Measurements from ENCODE around the gene TALDO1. TPM values are rescaled to one million over a fixed set of nuclear protein-coding genes. Genes with fewer than 3 reads are reported as not detected.

TALDO1 gene
- polyA plus RNA-seq, 1 of the 3 experiments (the other 2 are of a cell fraction), result 103 TPM

GRCh38 chr11:777288-778255, 30.3 kb downstream of the TALDO1 start, which contains the start of gene GATD1 (continued):
- TF ChIP-seq SIN3A (IDR thresholded peaks at IDR 0.05; ENCODE audit: borderline replicate concordance, low read depth, low read length) (no peak), ZBTB33 (IDR thresholded peaks at IDR 0.05; ENCODE audit: borderline replicate concordance, low read depth) (no peak), CTCF (IDR thresholded peaks at IDR 0.05) (no peak), FOSL2 (IDR thresholded peaks at IDR 0.05; ENCODE audit: borderline replicate concordance, low read depth) (no peak), ELF1 (IDR thresholded peaks at IDR 0.05) (no peak), EZH2phosphoT487 (IDR thresholded peaks at IDR 0.05; ENCODE audit: borderline replicate concordance, low read depth) (no peak), MAX (IDR thresholded peaks at IDR 0.05; ENCODE audit: low read depth) (0 out of 2 replicates have a peak, but pooled peaks have one; percentile 31)

GRCh38 chr11:778976-779954, 32.0 kb downstream of the TALDO1 start:
- Histone ChIP-seq H3K79me2 (ENCODE audit: insufficient read depth) (peaks cover 50% of the 10 kb centered on the region), H3K27ac (ENCODE audit: low read depth in 2 of 2, low read length in 1 of 2) (no peak overlapping the region), H3K27me3 (ENCODE audit: insufficient read depth) (no peaks in the 10 kb centered on the region), H3K9me3 (no peaks in the 10 kb centered on the region), H3K9ac (no peak overlapping the region), H3K4me3 (ENCODE audit: low read depth in 2 of 2, low read length in 1 of 2) (no peak overlapping the region), H3K4me2 (no peak overlapping the region; the same call in 1 of the 2 replicates), H4K20me1 (ENCODE audit: insufficient read depth) (peaks cover 24% of the 10 kb centered on the region), H2AFZ (ENCODE audit: low read depth) (no peak overlapping the region), H3K4me1 (ENCODE audit: control insufficient read depth in 1 of 2, insufficient read depth in 2 of 2, low read depth in 1 of 2, low read length in 1 of 2) (peaks cover 20 to 28% of the 10 kb centered on the region in 2 experiments; a peak in 3 of 4 replicates), H3K9me2 (no peaks in the 10 kb centered on the region), H3F3A (replicated peaks; ENCODE audit: insufficient read depth) (peaks cover 14% of the 10 kb centered on the region), H3K36me3 (replicated peaks in 1 of 2; ENCODE audit: control insufficient read depth in 1 of 2, insufficient read depth in 2 of 2, low read length in 1 of 2) (peaks cover 0 to 4% of the 10 kb centered on the region in 2 experiments)
- 94% methylated on average over 13 of the region's 23 CpGs for WGBS (ENCODE audit: low lambda C conversion rate)
- CTCF ChIA-PET, result no interaction called here
- no peak for TF ChIP-seq EZH2phosphoT487 (IDR thresholded peaks at IDR 0.05; ENCODE audit: borderline replicate concordance, low read depth)
- no peak for TF ChIP-seq MEF2A (IDR thresholded peaks at IDR 0.05; ENCODE audit: borderline replicate concordance, low read depth)
- TF ChIP-seq ZBTB33 (IDR thresholded peaks at IDR 0.05; ENCODE audit: borderline replicate concordance, low read depth), result no peak
- no peak for TF ChIP-seq MAX (IDR thresholded peaks at IDR 0.05; ENCODE audit: low read depth)
- TF ChIP-seq FOSL2 (IDR thresholded peaks at IDR 0.05; ENCODE audit: borderline replicate concordance, low read depth), result no peak
- POLR2A ChIA-PET, result no interaction called here
- DNase-seq, result no peak

Data from SK-N-SH (cell line).